Measurements from ENCODE around the gene CDC14B. TPM values are rescaled to one million over a fixed set of nuclear protein-coding genes. Genes with fewer than 3 reads are reported as not detected.

Gene CDC14B
- total and polyA plus RNA-seq, 3 donors from 2014 or later: 33.1 to 44.0 (median 33.7) TPM

GRCh38 chr9:96450613-96451528 lies 168.8 kb downstream of the CDC14B start:
- Histone ChIP-seq H3K36me3 (ENCODE audit: low read depth, missing control alignments) (no peaks in the 10 kb centered on the region), H3K4me1 (no peaks in the 10 kb centered on the region), H3K27me3 (no peaks in the 10 kb centered on the region), H3K4me3 (peak overlapping the region; percentile 76 to 81), H3K9me3 (no peaks in the 10 kb centered on the region), H3K27ac (peak overlapping the region; percentile 73 to 93)
- intact Hi-C loops (cut with DNase I; ENCODE audit: low total_unique reads): no loop called here
- TF ChIP-seq CTCF (IDR thresholded peaks at IDR 0.05) (no peak), POLR2A (IDR thresholded peaks at IDR 0.05) (no peak)
- 1 to 4% methylated on average over 17 to 57 of the region's 63 CpGs for WGBS, 2 donors
- DNase-seq: peak; percentile 64

Other genes with a start within 250 kb of the CDC14B start
- 10 to 100 TPM; 26.5 to 34.2 TPM for gene SLC35D2, start 236.1 kb downstream of the CDC14B start, total RNA-seq
- gene SLC35D2, start 236.1 kb downstream of the CDC14B start, polyA plus RNA-seq (ENCODE audit: insufficient read depth, low read depth, low replicate concordance): 18.4 TPM
- gene ZNF367, start 201.5 kb downstream of the CDC14B start, total RNA-seq: 10 to 100 TPM in 1 of 2 donors, 1 to 10 TPM in 1; 6.9 to 10.6 TPM
- gene ZNF367, start 201.5 kb downstream of the CDC14B start, polyA plus RNA-seq (ENCODE audit: insufficient read depth, low read depth, low replicate concordance): 11.3 TPM
- 10 to 100 TPM; 30.6 to 67.2 TPM for gene HABP4, start 169.7 kb downstream of the CDC14B start, total RNA-seq
- gene HABP4, start 169.7 kb downstream of the CDC14B start, polyA plus RNA-seq (ENCODE audit: insufficient read depth, low read depth, low replicate concordance): 46.9 TPM
- gene PRXL2C, start 35.5 kb upstream of the CDC14B start, total RNA-seq: 10 to 100 TPM; 12.8 to 17.5 TPM
- gene PRXL2C, start 35.5 kb upstream of the CDC14B start, polyA plus RNA-seq (ENCODE audit: insufficient read depth, low read depth, low replicate concordance): 15.8 TPM
- 10 to 100 TPM; 10.3 to 11.6 TPM for gene ZNF510, start 158.2 kb upstream of the CDC14B start, total RNA-seq
- 7.9 TPM for gene ZNF510, start 158.2 kb upstream of the CDC14B start, polyA plus RNA-seq (ENCODE audit: insufficient read depth, low read depth, low replicate concordance)
- 10 to 100 TPM; 16.8 to 18.4 TPM for gene ZNF782, start 234.7 kb upstream of the CDC14B start, total RNA-seq
- 5.1 TPM for gene ZNF782, start 234.7 kb upstream of the CDC14B start, polyA plus RNA-seq (ENCODE audit: insufficient read depth, low read depth, low replicate concordance)